HepG2 (cell line): ENCODE results near the gene ATPAF1.

ENCODE experiments used
- DRAP1 ChIP-seq: IDR thresholded peaks from 2 replicates; pipeline ENCODE4 v1.6.1; 2016; ENCODE audit warnings: missing genetic modification reagents, missing compliant biosample characterization
- TBP ChIP-seq: sonication (generic); formaldehyde crosslinking; IDR thresholded peaks from 2 replicates; pipeline ENCODE4 v1.5.0; 2020; ENCODE audit warnings: missing genetic modification reagents
- ZNF720 ChIP-seq: sonication (generic); formaldehyde crosslinking; IDR thresholded peaks from 2 replicates; pipeline ENCODE4 v1.4.0; 2020; ENCODE audit warnings: missing genetic modification reagents

- TF ChIP-seq DRAP1 (CRISPR knock-in tag) (no peak), TBP (no peak), ZNF720 (CRISPR knock-in tag) (no peak)
Observed at GRCh38 chr1:46687093-46687659, 19.0 kb upstream of the ATPAF1 start.
